GM12878 (cell line): ENCODE measurements around the gene MYPN.

ENCODE experiments used
- BRCA1 ChIP-seq: IDR thresholded peaks from 2 replicates; pipeline ENCODE4 v1.6.1; 2011; ENCODE audit warnings: low read depth, low read length, improper control_type of control experiment
- LARP7 ChIP-seq: fragments of 450-650 bp; IDR thresholded peaks from 2 replicates; pipeline ENCODE4 v1.6.1; 2017; ENCODE audit warnings: mild to moderate bottlenecking
- RAD21 ChIP-seq: IDR thresholded peaks from 2 replicates; pipeline ENCODE4 v1.6.1; 2011; ENCODE audit warnings: mild to moderate bottlenecking, low read depth, low read length, moderate library complexity; ENCODE audit not compliant: insufficient read depth
- TARDBP ChIP-seq: IDR thresholded peaks from 2 replicates; pipeline ENCODE4 v1.6.1; 2016; ENCODE audit warnings: borderline replicate concordance
- ZBTB40 ChIP-seq: fragments of 450-650 bp; IDR thresholded peaks from 2 replicates; pipeline ENCODE4 v1.6.1; 2016; ENCODE audit warnings: mild to moderate bottlenecking, moderate library complexity, borderline replicate concordance
- ZNF24 ChIP-seq: fragments of 450-650 bp; IDR thresholded peaks from 2 replicates; pipeline ENCODE4 v1.6.1; 2017; ENCODE audit warnings: antibody characterized with exemption, mild to moderate bottlenecking
- TF ChIP-seq, protein P1 (sequence below), 3 experiments: IDR thresholded peaks in 2 of 3; conservative IDR thresholded peaks in 1 of 3; 2 replicates each; pipeline ENCODE4 v1.5.1; 2011; ENCODE audit warnings: low read depth in 3 of 3, low read length in 3 of 3, mild to moderate bottlenecking in 3 of 3, control low read depth in 2 of 3, moderate library complexity in 2 of 3, inconsistent platforms in 1 of 3, mixed read lengths in 1 of 3; ENCODE audit not compliant: control insufficient read depth in 2 of 3, insufficient read depth in 1 of 3; ENCODE audit errors: extremely low read depth in 1 of 3

DNA sequence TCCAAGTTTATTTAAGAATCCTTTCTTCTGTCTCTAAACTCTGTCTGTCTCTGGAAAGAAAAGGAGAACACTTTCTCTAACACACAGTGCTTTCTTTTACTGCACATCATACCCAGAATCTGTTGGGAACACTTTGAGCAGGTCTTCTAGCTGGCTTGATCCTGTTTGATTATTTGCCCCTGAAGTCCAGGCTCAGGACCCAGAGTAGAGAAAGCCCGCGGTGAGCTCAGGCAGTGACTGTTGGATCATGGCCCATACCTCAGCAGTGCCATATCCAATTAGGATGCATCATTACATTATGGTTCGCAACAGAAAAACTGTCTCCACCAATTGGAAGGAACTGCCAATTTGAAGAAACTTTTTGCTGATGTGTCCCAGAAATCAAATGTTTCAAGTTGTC, 71.2 kb downstream of the MYPN start:
- TF ChIP-seq BRCA1 (no peak), TARDBP (no peak), ZBTB40 (no peak), LARP7 (no peak), ZNF24 (no peak), RAD21 (no peak)
- TF ChIP-seq, protein P1, sequence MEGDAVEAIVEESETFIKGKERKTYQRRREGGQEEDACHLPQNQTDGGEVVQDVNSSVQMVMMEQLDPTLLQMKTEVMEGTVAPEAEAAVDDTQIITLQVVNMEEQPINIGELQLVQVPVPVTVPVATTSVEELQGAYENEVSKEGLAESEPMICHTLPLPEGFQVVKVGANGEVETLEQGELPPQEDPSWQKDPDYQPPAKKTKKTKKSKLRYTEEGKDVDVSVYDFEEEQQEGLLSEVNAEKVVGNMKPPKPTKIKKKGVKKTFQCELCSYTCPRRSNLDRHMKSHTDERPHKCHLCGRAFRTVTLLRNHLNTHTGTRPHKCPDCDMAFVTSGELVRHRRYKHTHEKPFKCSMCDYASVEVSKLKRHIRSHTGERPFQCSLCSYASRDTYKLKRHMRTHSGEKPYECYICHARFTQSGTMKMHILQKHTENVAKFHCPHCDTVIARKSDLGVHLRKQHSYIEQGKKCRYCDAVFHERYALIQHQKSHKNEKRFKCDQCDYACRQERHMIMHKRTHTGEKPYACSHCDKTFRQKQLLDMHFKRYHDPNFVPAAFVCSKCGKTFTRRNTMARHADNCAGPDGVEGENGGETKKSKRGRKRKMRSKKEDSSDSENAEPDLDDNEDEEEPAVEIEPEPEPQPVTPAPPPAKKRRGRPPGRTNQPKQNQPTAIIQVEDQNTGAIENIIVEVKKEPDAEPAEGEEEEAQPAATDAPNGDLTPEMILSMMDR (IDR thresholded peaks at IDR 0.05 in 2 of 3, conservative IDR thresholded peaks at IDR 0.05 in 1 of 3; ENCODE audit: control insufficient read depth in 2 of 3, extremely low read depth in 1 of 3, insufficient read depth in 1 of 3, low read depth in 3 of 3, low read length in 3 of 3): no peak
